Measurements from ENCODE around the gene LBHD1.
"Not testable (repeated sequence)": the region's sequence is repeated elsewhere in the genome, so short reads cannot be mapped to it uniquely, and the experiment has no call there.

LBHD1 gene

GRCh38 chr11:62677714-62678113 lies 5.6 kb upstream of the LBHD1 start:
- H3K27me3 ChIP-seq (ENCODE audit: control insufficient read depth in 2 of 2, insufficient read depth in 2 of 2, low read length in 2 of 2), result no peaks in the 10 kb centered on the region
- H3K27ac ChIP-seq (ENCODE audit: low read depth in 2 of 2, low read length in 2 of 2), result no peak overlapping the region
- peak overlapping the region in 1 of 2 donors; percentile 91 for H3K9ac ChIP-seq (ENCODE audit: low read depth in 1 of 2, low read length in 2 of 2)
- no peaks in the 10 kb centered on the region for H3K9me3 ChIP-seq (ENCODE audit: control insufficient read depth in 2 of 2, low read length in 2 of 2)
- H3K36me3 ChIP-seq (ENCODE audit: control insufficient read depth in 2 of 2, insufficient read depth in 2 of 2, low read length in 2 of 2), result peaks cover 19 to 23% of the 10 kb centered on the region in 2 donors
- peak overlapping the region; percentile 83 to 93 for H3K4me3 ChIP-seq (ENCODE audit: low read length in 2 of 2)
- peaks cover 17 to 18% of the 10 kb centered on the region in 2 donors for H3K4me1 ChIP-seq (ENCODE audit: control insufficient read depth in 2 of 2, insufficient read depth in 2 of 2, low read length in 2 of 2)

GRCh38 chr11:62677156-62677555 lies 5.1 kb upstream of the LBHD1 start:
- Histone ChIP-seq H3K4me1 (ENCODE audit: control insufficient read depth in 2 of 2, insufficient read depth in 2 of 2, low read length in 2 of 2) (peaks cover 21 to 23% of the 10 kb centered on the region in 2 donors), H3K27me3 (ENCODE audit: control insufficient read depth in 2 of 2, insufficient read depth in 2 of 2, low read length in 2 of 2) (no peaks in the 10 kb centered on the region), H3K9ac (ENCODE audit: low read depth in 1 of 2, low read length in 2 of 2) (peak overlapping the region in 1 of 2 donors; percentile 24), H3K36me3 (ENCODE audit: control insufficient read depth in 2 of 2, insufficient read depth in 2 of 2, low read length in 2 of 2) (peaks cover 19 to 23% of the 10 kb centered on the region in 2 donors), H3K27ac (ENCODE audit: low read depth in 2 of 2, low read length in 2 of 2) (no peak overlapping the region), H3K9me3 (ENCODE audit: control insufficient read depth in 2 of 2, low read length in 2 of 2) (no peaks in the 10 kb centered on the region), H3K4me3 (ENCODE audit: low read length in 2 of 2) (no peak overlapping the region)

GRCh38 chr11:62676698-62677097 lies 4.6 kb upstream of the LBHD1 start:
- Histone ChIP-seq H3K36me3 (ENCODE audit: control insufficient read depth in 2 of 2, insufficient read depth in 2 of 2, low read length in 2 of 2) (peaks cover 19 to 23% of the 10 kb centered on the region in 2 donors), H3K27me3 (ENCODE audit: control insufficient read depth in 2 of 2, insufficient read depth in 2 of 2, low read length in 2 of 2) (no peaks in the 10 kb centered on the region), H3K27ac (ENCODE audit: low read depth in 2 of 2, low read length in 2 of 2) (no peak overlapping the region), H3K9me3 (ENCODE audit: control insufficient read depth in 2 of 2, low read length in 2 of 2) (no peaks in the 10 kb centered on the region), H3K4me3 (ENCODE audit: low read length in 2 of 2) (no peak overlapping the region), H3K4me1 (ENCODE audit: control insufficient read depth in 2 of 2, insufficient read depth in 2 of 2, low read length in 2 of 2) (peaks cover 21 to 24% of the 10 kb centered on the region in 2 donors), H3K9ac (ENCODE audit: low read depth in 1 of 2, low read length in 2 of 2) (no peak overlapping the region)

- not testable (repeated sequence) for H3K27me3 ChIP-seq (ENCODE audit: control insufficient read depth in 2 of 2, insufficient read depth in 2 of 2, low read length in 2 of 2); H3K27ac ChIP-seq (ENCODE audit: low read depth in 2 of 2, low read length in 2 of 2); H3K9ac ChIP-seq (ENCODE audit: low read depth in 1 of 2, low read length in 2 of 2); H3K9me3 ChIP-seq (ENCODE audit: control insufficient read depth in 2 of 2, low read length in 2 of 2); H3K4me3 ChIP-seq (ENCODE audit: low read length in 2 of 2)
- Histone ChIP-seq H3K4me1 (ENCODE audit: control insufficient read depth in 2 of 2, insufficient read depth in 2 of 2, low read length in 2 of 2) (peaks cover 28 to 30% of the 10 kb centered on the region in 2 donors), H3K36me3 (ENCODE audit: control insufficient read depth in 2 of 2, insufficient read depth in 2 of 2, low read length in 2 of 2) (peaks cover 19 to 23% of the 10 kb centered on the region in 2 donors)
Measured at GRCh38 chr11:62675415-62675814, 3.3 kb upstream of the LBHD1 start.

GRCh38 chr11:62673196-62673525 lies 1.1 kb upstream of the LBHD1 start:
- no peak overlapping the region for H3K4me3 ChIP-seq (ENCODE audit: low read length in 2 of 2)
- no peaks in the 10 kb centered on the region for H3K9me3 ChIP-seq (ENCODE audit: control insufficient read depth in 2 of 2, low read length in 2 of 2)
- peaks cover 29 to 30% of the 10 kb centered on the region in 2 donors for H3K4me1 ChIP-seq (ENCODE audit: control insufficient read depth in 2 of 2, insufficient read depth in 2 of 2, low read length in 2 of 2)
- no peaks in the 10 kb centered on the region for H3K27me3 ChIP-seq (ENCODE audit: control insufficient read depth in 2 of 2, insufficient read depth in 2 of 2, low read length in 2 of 2)
- peak overlapping the region; percentile 87 to 92 for H3K27ac ChIP-seq (ENCODE audit: low read depth in 2 of 2, low read length in 2 of 2)
- H3K9ac ChIP-seq (ENCODE audit: low read depth in 1 of 2, low read length in 2 of 2), result peak overlapping the region in 1 of 2 donors; percentile 95
- peaks cover 19 to 23% of the 10 kb centered on the region in 2 donors for H3K36me3 ChIP-seq (ENCODE audit: control insufficient read depth in 2 of 2, insufficient read depth in 2 of 2, low read length in 2 of 2)

GRCh38 chr11:62671236-62671607 lies 845 bp downstream of the LBHD1 start:
- peak overlapping the region; percentile 86 to 95 for H3K9ac ChIP-seq (ENCODE audit: low read depth in 1 of 2, low read length in 2 of 2)
- H3K4me3 ChIP-seq (ENCODE audit: low read length in 2 of 2), result peak overlapping the region; percentile 94 to 98
- H3K27ac ChIP-seq (ENCODE audit: low read depth in 2 of 2, low read length in 2 of 2), result peak overlapping the region; percentile 87 to 92
- H3K36me3 ChIP-seq (ENCODE audit: control insufficient read depth in 2 of 2, insufficient read depth in 2 of 2, low read length in 2 of 2), result peaks cover 8 to 14% of the 10 kb centered on the region in 2 donors
- H3K9me3 ChIP-seq (ENCODE audit: control insufficient read depth in 2 of 2, low read length in 2 of 2), result no peaks in the 10 kb centered on the region
- H3K27me3 ChIP-seq (ENCODE audit: control insufficient read depth in 2 of 2, insufficient read depth in 2 of 2, low read length in 2 of 2), result no peaks in the 10 kb centered on the region
- H3K4me1 ChIP-seq (ENCODE audit: control insufficient read depth in 2 of 2, insufficient read depth in 2 of 2, low read length in 2 of 2), result peaks cover 30 to 35% of the 10 kb centered on the region in 2 donors

GRCh38 chr11:62669420-62670161 lies 2.5 kb downstream of the LBHD1 start:
- peak overlapping the region; percentile 39 to 56 for H3K27ac ChIP-seq (ENCODE audit: low read depth in 2 of 2, low read length in 2 of 2)
- no peak overlapping the region for H3K4me3 ChIP-seq (ENCODE audit: low read length in 2 of 2)
- peaks cover 8 to 11% of the 10 kb centered on the region in 2 donors for H3K36me3 ChIP-seq (ENCODE audit: control insufficient read depth in 2 of 2, insufficient read depth in 2 of 2, low read length in 2 of 2)
- H3K9me3 ChIP-seq (ENCODE audit: control insufficient read depth in 2 of 2, low read length in 2 of 2), result no peaks in the 10 kb centered on the region
- no peaks in the 10 kb centered on the region for H3K27me3 ChIP-seq (ENCODE audit: control insufficient read depth in 2 of 2, insufficient read depth in 2 of 2, low read length in 2 of 2)
- H3K9ac ChIP-seq (ENCODE audit: low read depth in 1 of 2, low read length in 2 of 2), result peak overlapping the region; percentile 26 to 36
- peaks cover 34 to 39% of the 10 kb centered on the region in 2 donors for H3K4me1 ChIP-seq (ENCODE audit: control insufficient read depth in 2 of 2, insufficient read depth in 2 of 2, low read length in 2 of 2)

GRCh38 chr11:62667460-62667859 lies 4.6 kb downstream of the LBHD1 start:
- Histone ChIP-seq H3K36me3 (ENCODE audit: control insufficient read depth in 2 of 2, insufficient read depth in 2 of 2, low read length in 2 of 2) (peaks cover 12 to 14% of the 10 kb centered on the region in 2 donors), H3K4me3 (ENCODE audit: low read length in 2 of 2) (no peak overlapping the region), H3K4me1 (ENCODE audit: control insufficient read depth in 2 of 2, insufficient read depth in 2 of 2, low read length in 2 of 2) (peaks cover 31 to 32% of the 10 kb centered on the region in 2 donors), H3K9me3 (ENCODE audit: control insufficient read depth in 2 of 2, low read length in 2 of 2) (no peaks in the 10 kb centered on the region), H3K9ac (ENCODE audit: low read depth in 1 of 2, low read length in 2 of 2) (no peak overlapping the region), H3K27me3 (ENCODE audit: control insufficient read depth in 2 of 2, insufficient read depth in 2 of 2, low read length in 2 of 2) (no peaks in the 10 kb centered on the region), H3K27ac (ENCODE audit: low read depth in 2 of 2, low read length in 2 of 2) (no peak overlapping the region)

GRCh38 chr11:62666259-62666926 lies 5.7 kb downstream of the LBHD1 start:
- Histone ChIP-seq H3K27me3 (ENCODE audit: control insufficient read depth in 2 of 2, insufficient read depth in 2 of 2, low read length in 2 of 2) (no peaks in the 10 kb centered on the region), H3K4me1 (ENCODE audit: control insufficient read depth in 2 of 2, insufficient read depth in 2 of 2, low read length in 2 of 2) (peaks cover 28% of the 10 kb centered on the region in 2 donors), H3K4me3 (ENCODE audit: low read length in 2 of 2) (peak overlapping the region; percentile 91 to 96), H3K27ac (ENCODE audit: low read depth in 2 of 2, low read length in 2 of 2) (peak overlapping the region; percentile 91 to 92), H3K36me3 (ENCODE audit: control insufficient read depth in 2 of 2, insufficient read depth in 2 of 2, low read length in 2 of 2) (peaks cover 12 to 14% of the 10 kb centered on the region in 2 donors), H3K9ac (ENCODE audit: low read depth in 1 of 2, low read length in 2 of 2) (peak overlapping the region; percentile 94 to 96), H3K9me3 (ENCODE audit: control insufficient read depth in 2 of 2, low read length in 2 of 2) (no peaks in the 10 kb centered on the region)

GRCh38 chr11:62665599-62666258 lies 6.3 kb downstream of the LBHD1 start:
- Histone ChIP-seq H3K9ac (ENCODE audit: low read depth in 1 of 2, low read length in 2 of 2) (peak overlapping the region; percentile 94 to 96), H3K4me1 (ENCODE audit: control insufficient read depth in 2 of 2, insufficient read depth in 2 of 2, low read length in 2 of 2) (peaks cover 22 to 24% of the 10 kb centered on the region in 2 donors)

More at GRCh38 chr11:62665599-62666258, 6.3 kb downstream of the LBHD1 start:
- Histone ChIP-seq H3K27ac (ENCODE audit: low read depth in 2 of 2, low read length in 2 of 2) (peak overlapping the region; percentile 91 to 92), H3K27me3 (ENCODE audit: control insufficient read depth in 2 of 2, insufficient read depth in 2 of 2, low read length in 2 of 2) (no peaks in the 10 kb centered on the region), H3K9me3 (ENCODE audit: control insufficient read depth in 2 of 2, low read length in 2 of 2) (no peaks in the 10 kb centered on the region), H3K4me3 (ENCODE audit: low read length in 2 of 2) (peak overlapping the region; percentile 91 to 96), H3K36me3 (ENCODE audit: control insufficient read depth in 2 of 2, insufficient read depth in 2 of 2, low read length in 2 of 2) (peaks cover 12 to 14% of the 10 kb centered on the region in 2 donors)

Measured in mucosa of rectum (tissue), 2 donors.